HG02840 (cell line): Measurements from ENCODE around the gene ZNF681.
"Not testable (repeated sequence)": the region's sequence is repeated elsewhere in the genome, so short reads cannot be mapped to it uniquely, and the experiment has no call there.

ENCODE experiments used
- ATAC-seq: cut with Tn5 transposase; IDR thresholded peaks from one replicate; pipeline ENCODE4 v1.9.1; 2021; ENCODE audit warnings: mild to moderate bottlenecking, moderate library complexity, moderate number of reproducible peaks; ENCODE audit not compliant: unreplicated experiment, low FRiP score

The ZNF681 gene

GRCh38 chr19:23774524-23774971 lies 15.9 kb upstream of the ZNF681 start:
- no peak for ATAC-seq

GRCh38 chr19:23774106-23774505 lies 15.4 kb upstream of the ZNF681 start:
- no peak for ATAC-seq

DNA sequence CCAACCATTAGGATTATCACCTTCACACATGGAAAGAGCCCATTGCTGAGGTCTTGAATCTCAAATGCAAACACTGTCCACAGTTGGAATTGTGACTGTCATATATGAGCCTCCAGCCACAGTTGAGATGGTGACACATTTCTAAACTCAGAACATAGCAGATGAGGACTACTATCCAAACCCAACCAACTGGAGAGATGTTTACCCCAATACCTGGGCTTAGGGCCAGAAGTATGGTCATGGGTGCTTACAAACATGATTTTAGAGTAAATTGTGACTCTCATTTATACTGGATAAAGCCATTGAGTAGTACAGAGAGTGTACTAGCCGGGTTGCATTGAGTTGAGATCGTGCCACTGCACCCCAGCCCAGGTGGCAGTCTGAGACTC lies 14.0 kb upstream of the ZNF681 start:
- ATAC-seq: no peak

- ATAC-seq: no peak
Observed at GRCh38 chr19:23771761-23772674, 13.3 kb upstream of the ZNF681 start.

DNA sequence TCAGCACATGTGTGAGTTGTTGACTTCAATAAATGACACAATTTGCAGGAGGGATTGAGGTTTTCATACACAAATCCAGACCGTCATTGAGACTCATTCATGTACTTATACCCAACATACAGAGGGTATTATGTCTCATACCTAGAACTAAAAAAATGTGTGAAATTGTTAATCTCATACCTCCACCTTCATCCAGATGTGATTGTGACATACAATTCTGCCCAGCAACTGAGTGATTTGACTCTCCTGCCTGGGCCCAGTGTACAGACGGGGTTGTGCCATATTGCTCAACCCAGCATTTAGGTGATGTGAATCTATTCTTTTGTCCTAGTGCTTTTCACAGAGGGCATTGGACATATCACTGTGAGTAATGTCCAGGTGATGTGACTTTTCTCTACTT lies 12.6 kb upstream of the ZNF681 start:
- ATAC-seq: no peak

DNA sequence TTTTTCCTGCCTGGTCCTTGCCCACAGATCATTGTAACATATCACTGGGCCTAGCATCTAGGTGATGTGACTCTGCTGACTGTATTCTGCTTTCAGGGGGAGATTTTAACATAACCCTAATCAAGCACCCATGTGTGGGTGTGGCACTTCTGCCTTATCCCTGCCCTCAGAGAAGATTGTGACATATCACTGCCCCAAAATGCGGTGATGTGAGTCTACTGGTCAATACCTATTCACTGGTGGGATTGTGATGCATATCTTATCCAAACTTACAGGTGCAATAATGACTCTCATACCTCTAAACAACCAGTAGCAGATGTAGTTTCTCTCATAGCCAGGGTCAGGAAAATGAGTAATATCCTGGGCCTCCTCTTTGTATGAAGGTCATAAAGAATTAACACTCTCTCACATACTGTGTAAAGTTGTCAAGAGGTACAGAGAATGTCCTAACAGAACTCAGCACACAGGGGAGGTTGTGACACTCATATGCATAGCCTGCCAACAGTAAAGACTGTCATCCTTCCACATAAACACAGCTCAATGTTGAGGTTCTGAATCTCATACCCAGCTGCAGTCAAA lies 12.1 kb upstream of the ZNF681 start:
- no peak for ATAC-seq

DNA sequence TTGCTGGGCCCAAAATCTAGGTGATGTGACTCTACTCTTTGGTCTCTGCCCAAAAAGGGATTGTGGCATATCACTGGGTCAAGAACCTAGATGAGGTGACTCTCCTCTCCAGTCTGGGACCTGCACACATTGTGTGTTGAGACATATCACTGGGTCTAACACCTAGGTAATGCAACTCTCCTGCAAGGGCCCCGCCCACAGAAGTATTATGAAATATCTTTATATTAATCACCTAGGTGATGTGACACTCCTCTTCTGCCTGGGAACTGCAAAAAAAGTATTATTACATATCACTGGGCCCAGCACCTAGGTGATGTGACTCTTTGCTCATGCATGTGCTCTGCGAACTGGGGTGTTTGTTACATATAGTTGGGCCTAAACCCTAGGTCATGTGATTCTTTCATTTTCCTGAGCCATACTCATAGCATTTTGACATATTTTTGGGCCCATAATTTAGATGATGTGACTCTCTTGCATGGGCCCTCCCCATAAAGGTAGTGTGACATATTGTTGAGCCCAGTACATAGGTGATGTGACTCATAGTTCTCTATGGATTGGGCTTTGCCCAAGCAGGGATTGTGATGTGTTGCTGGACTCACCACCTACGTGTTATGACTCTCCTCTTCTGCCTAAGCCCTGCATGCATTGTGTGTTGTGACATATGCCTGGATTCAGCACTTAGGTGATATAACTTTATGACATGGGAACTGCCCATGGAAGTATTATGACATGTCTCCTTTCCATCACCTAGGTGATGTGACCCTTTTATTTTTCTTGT lies 11.2 kb upstream of the ZNF681 start:
- no peak for ATAC-seq

DNA sequence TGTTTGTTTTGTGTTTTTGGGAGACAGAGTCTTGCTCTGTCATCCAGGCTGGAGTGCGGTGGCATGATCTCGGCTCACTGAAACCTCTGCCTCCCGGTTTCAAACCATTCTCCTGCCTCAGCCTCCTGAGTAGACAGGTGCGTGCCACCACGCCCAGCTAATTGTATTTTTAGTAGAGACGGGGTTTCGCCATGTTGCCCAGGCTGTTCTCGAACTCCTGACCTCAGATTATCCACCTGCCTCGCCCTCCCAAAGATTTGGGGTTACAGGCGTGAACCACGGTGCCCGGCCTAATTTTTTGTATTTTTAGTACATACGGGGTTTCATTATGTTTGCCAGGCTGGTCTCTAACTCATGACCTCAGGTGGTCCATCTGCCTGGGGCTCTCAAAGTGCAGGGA lies 8.3 kb upstream of the ZNF681 start:
- ATAC-seq: no peak

DNA sequence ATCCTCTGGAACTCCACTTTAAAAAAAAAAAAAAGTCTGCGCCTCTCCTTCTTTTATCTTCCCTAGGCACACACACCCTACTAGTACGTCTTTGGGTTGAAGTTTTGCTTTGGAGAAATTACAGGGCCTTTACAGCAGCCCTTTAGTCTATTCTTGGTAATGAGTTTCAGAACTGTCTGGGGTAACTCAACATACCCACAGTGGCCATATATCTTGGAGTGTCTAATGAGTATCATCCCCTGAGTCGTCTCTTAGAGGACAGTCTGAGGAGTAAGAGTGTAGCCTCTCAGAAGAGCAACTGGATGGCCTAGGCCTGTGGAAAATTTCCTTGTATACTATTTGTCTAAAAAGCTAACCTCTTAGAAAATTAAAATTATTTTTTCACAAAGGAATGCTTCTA lies 6.1 kb upstream of the ZNF681 start:
- no peak for ATAC-seq

DNA sequence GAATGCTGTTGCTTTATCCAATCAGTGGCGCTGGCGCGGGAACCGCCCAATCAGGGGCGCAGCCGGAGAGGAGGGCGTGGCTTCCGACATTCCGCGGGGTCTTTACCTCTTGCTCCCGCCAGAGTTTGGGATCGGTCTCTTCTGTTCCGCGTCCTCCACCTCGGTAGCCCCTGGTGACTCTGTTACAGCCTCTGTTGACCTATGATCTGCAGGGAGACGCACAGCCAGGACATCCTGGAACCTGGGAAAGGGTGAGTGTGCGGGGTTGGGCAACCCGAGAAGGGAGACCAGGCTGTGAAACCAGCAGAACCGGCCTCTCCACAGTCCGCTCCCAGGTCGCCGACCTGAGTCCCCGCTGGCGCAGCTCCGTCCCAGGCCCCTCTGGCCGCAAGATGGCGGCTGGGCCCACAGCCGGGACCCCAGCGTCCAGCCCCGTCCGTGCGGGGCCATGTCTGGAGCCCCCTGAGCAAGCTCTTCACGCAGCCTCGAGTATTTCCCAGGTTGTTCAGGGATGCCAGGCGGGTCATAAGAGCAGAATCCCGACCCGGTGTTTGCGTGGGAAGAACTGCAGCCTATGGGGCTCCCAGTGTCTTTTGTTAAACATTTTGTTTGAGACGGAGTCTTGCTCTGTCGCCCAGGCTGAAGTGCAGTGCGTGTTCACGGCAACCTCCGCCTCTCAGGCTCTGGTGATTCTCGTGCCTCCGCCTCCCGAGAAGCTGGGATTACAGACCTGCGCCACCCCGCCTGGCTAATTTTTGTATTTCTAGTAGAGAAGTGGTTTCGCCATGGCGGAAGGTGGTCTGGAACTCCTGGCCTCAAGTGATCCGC lies 4.4 kb upstream of the ZNF681 start:
- no peak for ATAC-seq

DNA sequence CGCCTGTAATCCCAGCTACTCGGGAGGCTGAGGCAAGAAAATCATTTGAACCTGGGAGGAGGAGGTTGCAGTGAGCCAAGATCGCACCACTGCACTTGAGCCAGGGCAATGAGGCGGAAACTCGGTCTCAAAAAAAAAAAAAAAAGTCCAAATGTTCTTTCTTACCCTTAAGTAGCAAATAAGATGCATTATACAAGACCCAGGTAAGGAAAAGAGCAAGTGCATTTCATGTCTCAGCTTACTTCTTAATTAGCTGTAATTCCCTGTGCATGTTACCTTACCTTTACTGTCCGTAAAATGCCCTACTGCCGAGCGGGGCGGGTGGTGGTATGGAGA lies 3.8 kb upstream of the ZNF681 start:
- no peak for ATAC-seq

DNA sequence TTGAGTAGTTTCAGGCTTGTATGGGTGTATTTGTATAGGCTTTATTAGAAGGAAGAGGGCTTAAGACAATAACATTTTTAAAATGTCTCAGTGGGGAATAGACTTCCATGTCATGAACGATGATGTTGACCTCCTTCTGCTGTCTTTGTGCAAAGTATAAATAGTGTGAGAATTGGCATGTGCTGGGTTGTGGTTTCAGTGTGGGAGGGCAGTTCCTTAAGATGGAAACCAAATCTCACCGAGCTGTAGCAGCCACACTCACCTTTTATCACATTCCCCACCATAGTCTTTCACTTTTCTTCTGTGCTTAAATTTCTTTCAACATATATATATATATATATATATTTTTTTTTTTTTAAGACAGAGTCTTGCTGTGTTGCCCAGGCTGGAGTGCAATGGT lies 1.6 kb upstream of the ZNF681 start:
- ATAC-seq: not testable (repeated sequence)

DNA sequence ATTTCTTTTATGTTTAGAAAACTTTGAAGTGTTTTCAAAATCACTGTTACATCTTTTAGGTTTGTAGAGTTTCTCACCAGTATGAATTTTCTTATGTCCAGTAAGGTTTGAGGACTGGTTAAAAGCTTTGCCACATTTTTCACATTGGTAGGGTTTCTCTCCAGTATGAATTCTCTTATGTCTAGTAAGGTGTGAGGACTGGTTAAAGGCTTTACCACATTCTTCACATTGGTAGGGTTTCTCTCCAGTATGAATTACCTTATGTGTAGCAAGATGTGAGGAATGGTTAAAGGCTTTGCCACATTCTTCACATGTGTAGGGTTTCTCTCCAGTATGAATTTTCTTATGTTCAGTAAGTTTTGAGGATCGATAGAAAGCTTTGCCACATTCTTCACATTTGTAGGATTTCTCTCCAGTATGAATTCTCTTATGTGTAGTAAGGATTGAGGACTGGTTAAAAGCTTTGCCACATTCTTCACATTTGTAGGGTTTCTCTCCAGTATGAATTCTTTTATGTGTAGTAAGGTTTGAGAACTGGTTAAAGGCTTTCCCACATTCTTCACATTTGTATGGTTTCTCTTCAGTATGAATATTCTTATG lies 15.0 kb downstream of the ZNF681 start:
- ATAC-seq: not testable (repeated sequence)

- ATAC-seq: not testable (repeated sequence)
Observed at GRCh38 chr19:23730729-23731465, 27.8 kb downstream of the ZNF681 start.

- not testable (repeated sequence) for ATAC-seq
Observed at GRCh38 chr19:23724161-23724560, 34.5 kb downstream of the ZNF681 start.

DNA sequence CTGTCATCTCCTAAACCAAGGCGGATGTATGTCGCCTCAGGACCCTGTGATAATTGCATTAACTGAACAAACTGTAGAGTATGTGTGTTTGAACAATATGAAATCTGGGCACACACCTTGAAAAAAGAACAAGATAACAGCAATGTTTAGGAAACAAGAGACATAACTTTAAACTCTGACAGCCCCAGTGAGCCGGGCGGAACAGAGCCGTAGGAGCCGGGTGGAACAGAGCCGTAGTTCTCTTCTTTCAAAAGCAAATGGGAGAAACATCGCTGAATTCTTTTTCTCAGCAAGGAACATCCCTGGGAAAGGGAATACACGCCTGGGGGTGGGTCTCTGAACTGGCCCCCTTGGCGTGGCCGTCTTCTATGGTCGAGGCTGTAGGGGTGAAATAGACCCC lies 39.9 kb downstream of the ZNF681 start:
- ATAC-seq: no peak

DNA sequence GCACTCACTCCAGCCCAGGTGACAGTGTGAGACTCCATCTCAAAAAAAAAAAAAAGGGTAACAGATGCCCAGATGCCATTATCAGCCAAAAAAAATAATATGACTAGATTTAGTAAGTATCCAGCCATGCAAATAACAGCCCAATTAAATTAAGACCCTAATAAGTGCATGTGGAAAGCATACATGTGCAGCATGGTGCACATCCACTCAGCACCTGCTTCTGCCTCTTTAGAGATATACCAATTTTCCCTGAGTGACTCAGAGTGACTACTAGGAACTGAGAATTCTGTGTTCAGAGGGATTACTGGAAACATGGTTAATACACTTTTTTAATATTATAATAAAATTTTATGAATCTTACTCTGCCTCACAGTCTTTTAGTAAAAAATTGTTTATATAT lies 41.9 kb downstream of the ZNF681 start:
- ATAC-seq: no peak

- ATAC-seq: no peak
Observed at GRCh38 chr19:23709347-23709746, 49.3 kb downstream of the ZNF681 start.

GRCh38 chr19:23706657-23707056 lies 52.0 kb downstream of the ZNF681 start:
- ATAC-seq: no peak

GRCh38 chr19:23699521-23699860 lies 59.2 kb downstream of the ZNF681 start:
- no peak for ATAC-seq
